Measurements from ENCODE around the gene SH3BP5.

Gene SH3BP5

GRCh38 chr3:15300323-15301078, 31.9 kb downstream of the SH3BP5 start:
- H3K4me3 ChIP-seq (ENCODE audit: low read depth, low read length): no peak overlapping the region

GRCh38 chr3:15299036-15299435, 33.4 kb downstream of the SH3BP5 start:
- H3K4me3 ChIP-seq (ENCODE audit: low read depth, low read length): no peak overlapping the region

- no peak overlapping the region for H3K4me3 ChIP-seq (ENCODE audit: low read depth, low read length)
Measured at GRCh38 chr3:15298504-15298903, 33.9 kb downstream of the SH3BP5 start.

- no peak overlapping the region for H3K4me3 ChIP-seq (ENCODE audit: low read depth, low read length)
Measured at GRCh38 chr3:15297608-15298350, 34.6 kb downstream of the SH3BP5 start.

- no peak overlapping the region for H3K4me3 ChIP-seq (ENCODE audit: low read depth, low read length)
Measured at GRCh38 chr3:15295506-15295905, 36.9 kb downstream of the SH3BP5 start.

GRCh38 chr3:15294929-15295328, 37.5 kb downstream of the SH3BP5 start:
- no peak overlapping the region for H3K4me3 ChIP-seq (ENCODE audit: low read depth, low read length)

- no peak overlapping the region for H3K4me3 ChIP-seq (ENCODE audit: low read depth, low read length)
Measured at GRCh38 chr3:15292765-15293522, 39.4 kb downstream of the SH3BP5 start.

GRCh38 chr3:15291589-15292541, 40.5 kb downstream of the SH3BP5 start:
- H3K4me3 ChIP-seq (ENCODE audit: low read depth, low read length): no peak overlapping the region

- no peak overlapping the region for H3K4me3 ChIP-seq (ENCODE audit: low read depth, low read length)
Measured at GRCh38 chr3:15290736-15291135, 41.6 kb downstream of the SH3BP5 start.

GRCh38 chr3:15289661-15290060, 42.7 kb downstream of the SH3BP5 start:
- no peak overlapping the region for H3K4me3 ChIP-seq (ENCODE audit: low read depth, low read length)

GRCh38 chr3:15288331-15289035, 43.9 kb downstream of the SH3BP5 start:
- no peak overlapping the region for H3K4me3 ChIP-seq (ENCODE audit: low read depth, low read length)

GRCh38 chr3:15287565-15288330, 44.6 kb downstream of the SH3BP5 start:
- no peak overlapping the region for H3K4me3 ChIP-seq (ENCODE audit: low read depth, low read length)

GRCh38 chr3:15286022-15286421, 46.4 kb downstream of the SH3BP5 start:
- H3K4me3 ChIP-seq (ENCODE audit: low read depth, low read length): no peak overlapping the region

GRCh38 chr3:15284121-15284889, 48.1 kb downstream of the SH3BP5 start:
- no peak overlapping the region for H3K4me3 ChIP-seq (ENCODE audit: low read depth, low read length)

GRCh38 chr3:15283702-15284101, 48.7 kb downstream of the SH3BP5 start:
- H3K4me3 ChIP-seq (ENCODE audit: low read depth, low read length): no peak overlapping the region

- no peak overlapping the region for H3K4me3 ChIP-seq (ENCODE audit: low read depth, low read length)
Measured at GRCh38 chr3:15281817-15282216, 50.6 kb downstream of the SH3BP5 start.

- no peak overlapping the region for H3K4me3 ChIP-seq (ENCODE audit: low read depth, low read length)
Measured at GRCh38 chr3:15280853-15281532, 51.4 kb downstream of the SH3BP5 start.
